ENCODE measurements around the gene SAAL1. TPM values are rescaled to one million over a fixed set of nuclear protein-coding genes. Genes with fewer than 3 reads are reported as not detected.

SAAL1 gene
- total RNA-seq, 1 experiment from 2014 or later: 41.2 TPM

DNA sequence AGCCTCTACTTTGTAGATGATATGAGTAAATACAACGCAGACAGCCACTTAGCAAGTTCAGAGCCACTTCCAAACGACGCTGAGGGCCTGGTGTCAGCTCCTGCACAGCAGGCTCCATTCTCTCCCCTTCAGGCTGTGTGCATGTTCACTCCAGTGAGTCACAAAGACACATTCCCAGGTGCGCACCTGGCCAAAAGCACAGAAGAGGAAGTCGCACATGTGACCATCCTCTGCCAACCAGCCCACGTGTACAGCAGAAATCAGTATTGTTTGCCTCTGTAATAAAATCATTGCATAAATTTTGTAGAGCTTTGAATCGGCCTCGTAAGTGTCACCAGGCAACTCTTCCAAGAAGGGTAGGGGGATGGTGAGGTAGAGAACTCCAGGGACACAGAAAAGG lies 40.3 kb downstream of the SAAL1 start:
- no peaks in the 10 kb centered on the region for H3K36me3 ChIP-seq (ENCODE audit: control insufficient read depth in 1 of 2, insufficient read depth in 2 of 2, low read length in 2 of 2)
- no peak overlapping the region for H3K4me2 ChIP-seq (ENCODE audit: low read length)
- intact Hi-C loops (cut with micrococcal nuclease): no loop called here
- H3K4me3 ChIP-seq (replicated peaks in 1 of 2; ENCODE audit: low read depth in 1 of 2, low read length in 2 of 2): no peak overlapping the region
- no peaks in the 10 kb centered on the region for H3K9me3 ChIP-seq (ENCODE audit: control insufficient read depth in 1 of 2, insufficient read depth in 1 of 2, low read depth in 1 of 2, low read length in 2 of 2)
- no peak overlapping the region for H2AFZ ChIP-seq (ENCODE audit: low read depth, low read length, poor library complexity, severe bottlenecking)
- POLR2A ChIA-PET: no interaction called here
- DNase-seq (ENCODE audit: low read depth, low spot score): no peak
- H3K4me1 ChIP-seq (ENCODE audit: control insufficient read depth in 1 of 2, insufficient read depth in 2 of 2, low read length in 2 of 2): no peaks in the 10 kb centered on the region
- H4K20me1 ChIP-seq (ENCODE audit: insufficient read depth): no peaks in the 10 kb centered on the region
- H3K27me3 ChIP-seq (ENCODE audit: insufficient read depth, low read length): no peaks in the 10 kb centered on the region
- H3K9ac ChIP-seq (ENCODE audit: low read length): no peak overlapping the region
- ATAC-seq: no peak
- no peak overlapping the region for H3K27ac ChIP-seq (ENCODE audit: low read depth, low read length)
- no peak for TF ChIP-seq EZH2 (IDR thresholded peaks at IDR 0.05)
- TF ChIP-seq CEBPB (IDR thresholded peaks at IDR 0.05; ENCODE audit: low read depth): no peak
- TF ChIP-seq SIN3A (IDR thresholded peaks at IDR 0.05; ENCODE audit: low read depth): no peak
- TF ChIP-seq TCF7L2 (IDR thresholded peaks at IDR 0.05; ENCODE audit: borderline replicate concordance, extremely low read depth, insufficient read depth, insufficient read length): no peak
- TF ChIP-seq, protein P1, sequence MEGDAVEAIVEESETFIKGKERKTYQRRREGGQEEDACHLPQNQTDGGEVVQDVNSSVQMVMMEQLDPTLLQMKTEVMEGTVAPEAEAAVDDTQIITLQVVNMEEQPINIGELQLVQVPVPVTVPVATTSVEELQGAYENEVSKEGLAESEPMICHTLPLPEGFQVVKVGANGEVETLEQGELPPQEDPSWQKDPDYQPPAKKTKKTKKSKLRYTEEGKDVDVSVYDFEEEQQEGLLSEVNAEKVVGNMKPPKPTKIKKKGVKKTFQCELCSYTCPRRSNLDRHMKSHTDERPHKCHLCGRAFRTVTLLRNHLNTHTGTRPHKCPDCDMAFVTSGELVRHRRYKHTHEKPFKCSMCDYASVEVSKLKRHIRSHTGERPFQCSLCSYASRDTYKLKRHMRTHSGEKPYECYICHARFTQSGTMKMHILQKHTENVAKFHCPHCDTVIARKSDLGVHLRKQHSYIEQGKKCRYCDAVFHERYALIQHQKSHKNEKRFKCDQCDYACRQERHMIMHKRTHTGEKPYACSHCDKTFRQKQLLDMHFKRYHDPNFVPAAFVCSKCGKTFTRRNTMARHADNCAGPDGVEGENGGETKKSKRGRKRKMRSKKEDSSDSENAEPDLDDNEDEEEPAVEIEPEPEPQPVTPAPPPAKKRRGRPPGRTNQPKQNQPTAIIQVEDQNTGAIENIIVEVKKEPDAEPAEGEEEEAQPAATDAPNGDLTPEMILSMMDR (IDR thresholded peaks at IDR 0.05 in 2 of 3, conservative IDR thresholded peaks at IDR 0.05 in 1 of 3; ENCODE audit: borderline replicate concordance in 1 of 3, insufficient read depth in 1 of 3, low read depth in 2 of 3, low read length in 2 of 3): no peak
- H3K9me2 ChIP-seq (ENCODE audit: insufficient read depth): no peaks in the 10 kb centered on the region
- no peaks in the 10 kb centered on the region for H3K79me2 ChIP-seq (ENCODE audit: insufficient read depth, low read length)
- CTCF ChIA-PET: no interaction called here
- RAD21 ChIA-PET (ENCODE audit: low non-redundant PET in 1 of 2, low total read pairs in 2 of 2, uncharacterized antibody in 2 of 2, unreplicated experiment in 2 of 2): no interaction called here
- BruUV-seq (replicated peaks): no TSS peak

DNA sequence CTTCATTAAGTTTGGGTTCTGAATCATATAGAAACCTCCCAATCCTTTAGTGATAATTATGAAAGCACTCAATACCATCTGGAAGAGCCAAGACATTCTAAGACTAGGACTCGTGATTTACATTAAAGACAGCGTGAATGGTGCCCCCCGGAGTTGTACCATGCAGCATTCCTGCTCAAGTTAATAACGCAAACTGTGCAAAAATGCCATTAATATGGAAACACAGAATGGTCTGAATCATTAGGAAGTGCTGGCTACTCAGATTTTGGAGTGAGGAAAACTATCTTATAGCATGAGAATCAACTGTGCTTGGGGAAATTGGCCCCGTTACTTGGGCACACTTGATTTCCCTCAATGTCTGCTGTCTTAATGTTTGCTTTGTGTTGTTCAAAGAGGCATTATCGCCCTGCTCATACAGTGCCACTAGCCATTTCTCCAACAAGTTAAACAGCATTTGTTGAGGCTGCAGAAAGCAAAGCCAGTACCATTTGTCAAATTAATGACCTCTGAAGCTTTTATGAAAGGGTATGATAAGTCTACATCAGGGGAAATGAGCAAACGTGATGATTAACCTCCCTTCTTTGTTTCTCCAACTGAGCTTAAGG lies 41.3 kb downstream of the SAAL1 start:
- Histone ChIP-seq H3K36me3 (ENCODE audit: control insufficient read depth in 1 of 2, insufficient read depth in 2 of 2, low read length in 2 of 2) (no peaks in the 10 kb centered on the region), H3K9me2 (ENCODE audit: insufficient read depth) (no peaks in the 10 kb centered on the region), H3K9me3 (ENCODE audit: control insufficient read depth in 1 of 2, insufficient read depth in 1 of 2, low read depth in 1 of 2, low read length in 2 of 2) (no peaks in the 10 kb centered on the region), H2AFZ (ENCODE audit: low read depth, low read length, poor library complexity, severe bottlenecking) (no peak overlapping the region), H4K20me1 (ENCODE audit: insufficient read depth) (no peaks in the 10 kb centered on the region), H3K4me2 (ENCODE audit: low read length) (no peak overlapping the region), H3K4me1 (ENCODE audit: control insufficient read depth in 1 of 2, insufficient read depth in 2 of 2, low read length in 2 of 2) (no peaks in the 10 kb centered on the region), H3K27ac (ENCODE audit: low read depth, low read length) (no peak overlapping the region), H3K27me3 (ENCODE audit: insufficient read depth, low read length) (no peaks in the 10 kb centered on the region), H3K9ac (ENCODE audit: low read length) (no peak overlapping the region), H3K79me2 (ENCODE audit: insufficient read depth, low read length) (no peaks in the 10 kb centered on the region), H3K4me3 (replicated peaks in 1 of 2; ENCODE audit: low read depth in 1 of 2, low read length in 2 of 2) (no peak overlapping the region)
- ChIA-PET POLR2A (no interaction called here), CTCF (no interaction called here), RAD21 (ENCODE audit: low non-redundant PET in 1 of 2, low total read pairs in 2 of 2, uncharacterized antibody in 2 of 2, unreplicated experiment in 2 of 2) (no interaction called here)
- TF ChIP-seq ZFX (IDR thresholded peaks at IDR 0.05) (no peak), EZH2 (IDR thresholded peaks at IDR 0.05) (no peak), CEBPB (IDR thresholded peaks at IDR 0.05; ENCODE audit: low read depth) (no peak), EGR1 (IDR thresholded peaks at IDR 0.05; ENCODE audit: low read depth) (no peak), YY1 (IDR thresholded peaks at IDR 0.05; ENCODE audit: extremely low read depth, insufficient replicate concordance, low read depth, low read length) (no peak), RAD21 (IDR thresholded peaks at IDR 0.05; ENCODE audit: low read depth) (no peak)
- TF ChIP-seq, protein P2, sequence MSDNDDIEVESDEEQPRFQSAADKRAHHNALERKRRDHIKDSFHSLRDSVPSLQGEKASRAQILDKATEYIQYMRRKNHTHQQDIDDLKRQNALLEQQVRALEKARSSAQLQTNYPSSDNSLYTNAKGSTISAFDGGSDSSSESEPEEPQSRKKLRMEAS (IDR thresholded peaks at IDR 0.05): no peak
- TF ChIP-seq, protein P3, sequence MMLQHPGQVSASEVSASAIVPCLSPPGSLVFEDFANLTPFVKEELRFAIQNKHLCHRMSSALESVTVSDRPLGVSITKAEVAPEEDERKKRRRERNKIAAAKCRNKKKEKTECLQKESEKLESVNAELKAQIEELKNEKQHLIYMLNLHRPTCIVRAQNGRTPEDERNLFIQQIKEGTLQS (IDR thresholded peaks at IDR 0.05): no peak
- no peak for ATAC-seq
- no TSS peak for BruUV-seq (replicated peaks)
- no peak for DNase-seq (ENCODE audit: low read depth, low spot score)
- intact Hi-C loops (cut with micrococcal nuclease): no loop called here

Measured in HCT116 (cell line).